Thoracic aorta (tissue), 2 donors: ENCODE results near the gene PCBP3. TPM values are rescaled to one million over a fixed set of nuclear protein-coding genes. Genes with fewer than 3 reads are reported as not detected.

Source experiments
- ATAC-seq: fragments of 150-250 bp; one replicate; pipeline ENCODE4 v1.8.0; 2017; ENCODE audit warnings: low read depth; ENCODE audit not compliant: insufficient number of reproducible peaks, low FRiP score
- DNase-seq: peaks from one replicate; pipeline ENCODE4 v3.0.0-alpha.2; 2020; ENCODE audit warnings: low spot score
- H3K27ac ChIP-seq, 2 donors: fragments of 200-600 bp; sonication (generic); 1 replicate in 1 of 2; 2 replicates in 1 of 2; pipeline ENCODE4 v1.5.1; 2016; ENCODE audit warnings: mild to moderate bottlenecking in 2 of 2, moderate library complexity in 2 of 2
- H3K27me3 ChIP-seq: fragments of 200-600 bp; sonication (generic); replicated peaks from 2 replicates; pipeline ENCODE4 v1.6.0; 2016; ENCODE audit warnings: mild to moderate bottlenecking; ENCODE audit not compliant: insufficient read depth
- H3K36me3 ChIP-seq: fragments of 200-600 bp; sonication (generic); one replicate; pipeline ENCODE4 v1.5.1; 2016
- H3K4me1 ChIP-seq, 2 donors: fragments of 200-600 bp; sonication (generic); 1 replicate in 1 of 2; 2 replicates in 1 of 2; pipeline versions ENCODE4 v1.5.1 to v1.6.0; 2016; ENCODE audit warnings: low read depth in 2 of 2, mild to moderate bottlenecking in 1 of 2; ENCODE audit not compliant: control insufficient read depth in 1 of 2
- H3K4me3 ChIP-seq: fragments of 200-600 bp; sonication (generic); 2 replicates; pipeline ENCODE4 v1.5.1; 2016; ENCODE audit warnings: mild to moderate bottlenecking
- H3K9me3 ChIP-seq: fragments of 200-600 bp; sonication (generic); 2 replicates; pipeline ENCODE4 v1.5.1; 2016
- total RNA-seq, 2 donors: library from RNA; depleted of rRNA; stranded (reverse); fragments of >200 nt; gene quantifications; one replicate each; pipeline versions ENCODE4 v1.1.0 to v1.2.3, GENCODE V29; 2016
- TF ChIP-seq, protein P1 (sequence below): fragments of 200-600 bp; sonication (generic); IDR thresholded peaks from one replicate; pipeline ENCODE4 v1.5.1; 2019; ENCODE audit warnings: antibody characterized with exemption

Gene PCBP3
- total RNA-seq, 2 donors from 2014 or later = 4.5 to 28.4 TPM

DNA sequence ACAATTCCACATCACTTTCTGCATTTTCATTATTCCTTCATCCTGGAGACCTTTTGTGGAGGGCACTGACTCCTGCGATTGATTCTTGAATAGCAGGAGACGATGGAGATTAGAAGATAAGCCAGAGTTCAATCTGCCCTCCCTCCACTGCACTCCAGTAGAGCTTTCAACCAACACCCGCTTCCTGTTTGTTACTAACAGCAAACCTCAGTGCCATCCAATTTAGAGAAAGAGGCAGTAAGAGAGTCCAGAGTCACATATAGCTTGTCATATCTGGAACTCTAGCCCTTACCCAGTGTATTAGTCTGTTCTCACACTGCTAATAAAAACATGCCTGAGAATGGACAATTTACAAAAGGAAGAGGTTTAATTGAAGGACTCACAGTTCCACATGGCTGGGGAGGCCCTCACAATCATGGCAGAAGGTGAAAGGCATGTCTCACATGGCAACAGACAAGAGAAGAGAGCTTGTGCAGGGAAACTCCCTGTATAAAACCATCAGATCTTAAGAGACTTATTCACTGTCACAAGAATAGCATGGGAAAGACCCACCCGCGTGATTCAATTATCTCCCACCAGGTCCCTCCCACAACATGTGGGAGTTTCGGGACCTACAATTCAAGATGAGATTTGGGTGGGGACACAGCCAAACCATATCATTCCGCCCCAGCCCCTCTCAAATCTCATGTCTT, 55.9 kb downstream of the PCBP3 start:
- no peak overlapping the region for H3K4me3 ChIP-seq
- DNase-seq (no peak), ATAC-seq (no peak)
- no peaks in the 10 kb centered on the region for H3K36me3 ChIP-seq
- no peaks in the 10 kb centered on the region for H3K27me3 ChIP-seq
- peaks cover 7 to 16% of the 10 kb centered on the region in 2 donors for H3K4me1 ChIP-seq
- TF ChIP-seq, protein P1, sequence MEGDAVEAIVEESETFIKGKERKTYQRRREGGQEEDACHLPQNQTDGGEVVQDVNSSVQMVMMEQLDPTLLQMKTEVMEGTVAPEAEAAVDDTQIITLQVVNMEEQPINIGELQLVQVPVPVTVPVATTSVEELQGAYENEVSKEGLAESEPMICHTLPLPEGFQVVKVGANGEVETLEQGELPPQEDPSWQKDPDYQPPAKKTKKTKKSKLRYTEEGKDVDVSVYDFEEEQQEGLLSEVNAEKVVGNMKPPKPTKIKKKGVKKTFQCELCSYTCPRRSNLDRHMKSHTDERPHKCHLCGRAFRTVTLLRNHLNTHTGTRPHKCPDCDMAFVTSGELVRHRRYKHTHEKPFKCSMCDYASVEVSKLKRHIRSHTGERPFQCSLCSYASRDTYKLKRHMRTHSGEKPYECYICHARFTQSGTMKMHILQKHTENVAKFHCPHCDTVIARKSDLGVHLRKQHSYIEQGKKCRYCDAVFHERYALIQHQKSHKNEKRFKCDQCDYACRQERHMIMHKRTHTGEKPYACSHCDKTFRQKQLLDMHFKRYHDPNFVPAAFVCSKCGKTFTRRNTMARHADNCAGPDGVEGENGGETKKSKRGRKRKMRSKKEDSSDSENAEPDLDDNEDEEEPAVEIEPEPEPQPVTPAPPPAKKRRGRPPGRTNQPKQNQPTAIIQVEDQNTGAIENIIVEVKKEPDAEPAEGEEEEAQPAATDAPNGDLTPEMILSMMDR = no peak
- no peaks in the 10 kb centered on the region for H3K9me3 ChIP-seq
- H3K27ac ChIP-seq = no peak overlapping the region

DNA sequence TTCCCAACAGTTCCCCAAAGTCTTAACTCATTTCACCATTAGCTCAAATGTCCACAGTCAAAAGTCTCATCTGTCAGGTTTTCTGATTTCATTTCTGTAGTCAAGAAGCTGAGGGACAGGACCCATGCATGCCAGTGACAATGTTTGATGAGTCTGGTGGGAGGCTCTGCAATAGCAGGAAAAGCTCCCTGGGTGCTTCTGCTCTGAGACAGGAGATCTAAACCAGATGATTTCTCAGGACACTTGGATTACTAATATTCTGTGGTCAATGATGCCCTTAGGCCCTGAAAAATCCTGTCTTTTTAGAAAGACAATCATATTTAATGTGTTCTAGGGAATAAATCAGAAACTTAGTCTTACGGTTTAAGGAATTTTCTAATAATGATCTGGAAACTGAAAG, 56.4 kb downstream of the PCBP3 start:
- no peak for ATAC-seq
- H3K27me3 ChIP-seq = no peaks in the 10 kb centered on the region

DNA sequence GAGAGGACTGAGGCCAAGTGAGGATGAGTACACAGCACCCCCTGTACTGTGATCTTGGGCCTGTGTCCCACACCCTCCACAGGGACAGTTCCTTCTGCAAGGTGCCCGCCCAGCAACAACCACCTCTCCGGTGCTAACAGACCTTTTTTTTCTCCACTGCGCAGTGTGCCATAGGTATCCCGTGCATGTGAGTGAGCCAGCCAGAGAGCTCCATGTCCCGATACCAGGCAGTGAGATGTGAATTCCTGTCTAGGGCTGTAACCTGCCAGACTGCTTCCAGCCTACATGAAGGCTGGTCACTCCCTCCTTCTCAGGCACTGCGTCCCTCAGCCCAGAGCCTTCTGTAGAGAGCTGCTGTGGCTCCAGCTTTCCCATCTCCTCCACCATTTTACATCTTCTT, 56.9 kb downstream of the PCBP3 start:
- ATAC-seq (no peak), DNase-seq (no peak)
- H3K4me1 ChIP-seq = peaks cover 7 to 16% of the 10 kb centered on the region in 2 donors
- TF ChIP-seq, protein P1 = no peak
- H3K27ac ChIP-seq = no peak overlapping the region
- H3K4me3 ChIP-seq = no peak overlapping the region
- H3K9me3 ChIP-seq = no peaks in the 10 kb centered on the region
- no peaks in the 10 kb centered on the region for H3K36me3 ChIP-seq
- no peaks in the 10 kb centered on the region for H3K27me3 ChIP-seq

More for the DNA sequence above, 56.4 kb downstream of the PCBP3 start:
- DNase-seq = no peak
- Histone ChIP-seq H3K27ac (no peak overlapping the region), H3K9me3 (no peaks in the 10 kb centered on the region), H3K4me3 (no peak overlapping the region), H3K36me3 (no peaks in the 10 kb centered on the region), H3K4me1 (peaks cover 7 to 16% of the 10 kb centered on the region in 2 donors)
- TF ChIP-seq, protein P1 = no peak

DNA sequence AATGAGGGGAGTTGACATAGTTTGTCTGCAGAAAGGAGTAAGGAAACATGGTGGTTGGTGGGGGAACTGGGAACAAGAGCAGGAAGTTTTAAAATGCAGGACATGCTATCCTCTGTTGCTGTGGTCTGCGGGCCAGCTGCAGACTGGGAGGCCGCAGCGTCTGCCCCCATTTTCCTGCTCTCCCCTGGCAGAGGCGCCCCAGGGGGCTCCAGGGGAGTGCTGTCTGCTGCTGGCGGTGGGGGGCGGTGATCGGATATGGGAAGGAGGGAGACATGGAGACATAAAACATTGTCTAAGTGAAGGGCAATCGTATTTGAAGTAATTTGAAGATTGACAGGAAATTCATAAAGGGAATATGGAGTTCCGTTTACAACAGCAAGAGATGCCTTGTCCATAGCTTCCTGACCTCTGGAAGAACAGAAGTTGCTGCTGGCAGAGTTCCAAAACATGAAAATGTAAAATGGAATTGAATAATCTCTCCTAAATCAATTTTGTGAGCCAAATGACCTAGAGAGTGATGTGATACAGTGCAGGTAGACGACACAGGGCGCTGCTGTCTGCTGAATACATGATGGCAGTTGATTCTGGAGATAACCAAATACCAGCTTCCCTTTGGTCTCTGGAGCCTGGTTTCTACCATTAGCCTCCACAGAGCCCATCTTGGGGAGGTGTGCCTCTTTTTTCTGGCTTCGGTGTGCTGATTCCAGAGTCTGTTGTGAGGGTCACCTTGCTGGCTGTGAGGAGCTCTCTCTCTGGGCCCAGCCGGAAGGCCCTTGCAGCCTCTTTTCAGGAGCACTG, 61.0 kb downstream of the PCBP3 start:
- Histone ChIP-seq H3K27ac (no peak overlapping the region), H3K27me3 (no peaks in the 10 kb centered on the region), H3K4me3 (no peak overlapping the region), H3K9me3 (no peaks in the 10 kb centered on the region), H3K36me3 (no peaks in the 10 kb centered on the region), H3K4me1 (peaks cover 0 to under 1% of the 10 kb centered on the region in 2 donors)
- TF ChIP-seq, protein P1 = no peak
- DNase-seq = no peak
- ATAC-seq = no peak

DNA sequence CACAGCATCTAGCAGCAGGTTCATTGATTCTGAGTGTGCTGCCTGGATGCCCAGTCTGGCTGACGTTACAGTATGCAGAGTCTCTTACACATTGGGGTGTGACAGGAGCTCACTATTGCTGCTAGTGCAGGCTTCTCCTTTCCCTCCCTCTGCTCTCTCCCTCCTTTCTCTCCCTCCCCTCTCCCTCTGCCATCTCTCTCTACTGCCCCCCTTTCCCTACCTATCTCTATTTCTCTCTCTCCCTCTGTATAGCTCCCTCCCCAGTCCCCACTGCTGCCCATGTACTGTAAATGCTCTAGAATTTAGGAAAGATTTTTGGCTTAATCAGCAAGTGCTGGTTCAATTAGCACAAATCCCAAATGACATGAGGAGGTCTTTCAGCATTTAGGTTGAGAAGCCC, 62.8 kb downstream of the PCBP3 start:
- no peak for ATAC-seq
- H3K4me1 ChIP-seq = no peaks in the 10 kb centered on the region
- no peaks in the 10 kb centered on the region for H3K36me3 ChIP-seq
- TF ChIP-seq, protein P1 = no peak
- no peak overlapping the region for H3K4me3 ChIP-seq
- no peak for DNase-seq
- no peak overlapping the region for H3K27ac ChIP-seq
- peaks cover under 1% of the 10 kb centered on the region for H3K9me3 ChIP-seq
- no peaks in the 10 kb centered on the region for H3K27me3 ChIP-seq
